ENCODE results near the gene POU2AF1. TPM values are rescaled to one million over a fixed set of nuclear protein-coding genes. Genes with fewer than 3 reads are reported as not detected.

The POU2AF1 gene
- total RNA-seq, 2 experiments from 2014 or later: 0.52 to 0.78 TPM

DNA sequence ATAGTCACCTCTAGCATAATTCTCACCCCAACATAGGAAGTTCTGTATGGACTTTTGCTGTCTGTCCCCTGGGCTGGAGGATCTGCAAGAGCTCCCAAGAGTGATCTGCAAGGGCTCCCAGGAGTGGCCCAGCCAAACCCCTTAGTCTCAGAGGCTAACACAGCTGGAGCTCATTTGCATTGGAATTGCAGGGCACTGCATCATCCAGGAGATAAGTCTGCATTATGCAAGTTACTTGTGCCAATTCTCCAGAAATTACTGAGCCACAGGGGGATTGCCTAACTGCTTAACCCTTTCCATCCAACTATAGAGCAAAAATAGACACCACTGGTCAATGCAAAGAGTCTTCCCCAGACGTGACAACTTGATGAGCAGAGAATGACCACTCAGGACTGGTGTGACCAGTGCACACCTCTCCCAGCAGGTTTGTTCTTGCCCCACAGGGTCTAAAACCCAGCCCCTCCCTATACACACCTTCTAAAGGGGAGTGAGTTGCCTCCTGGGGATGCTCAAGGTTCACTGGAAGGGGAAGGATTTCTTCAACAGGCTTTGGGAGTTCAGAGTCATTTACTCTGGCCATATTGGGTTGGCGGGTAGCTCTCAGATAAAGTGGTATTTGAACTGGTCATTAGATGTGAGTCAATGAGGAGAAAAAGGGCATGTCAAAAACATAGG, 42.4 kb downstream of the POU2AF1 start:
- Mint-ChIP-seq H3K4me1 (ENCODE audit: low read depth) (no peaks in the 10 kb centered on the region), H3K27me3 (no peaks in the 10 kb centered on the region), H3K36me3 (ENCODE audit: low read depth) (no peaks in the 10 kb centered on the region), H3K27ac (no peak overlapping the region), H3K4me3 (no peak overlapping the region), H3K9me3 (peaks cover 8% of the 10 kb centered on the region)
- Histone ChIP-seq H3K27me3 (ENCODE audit: control insufficient read depth in 1 of 2, insufficient read depth in 2 of 2, low read length in 2 of 2) (no peaks in the 10 kb centered on the region), H3K4me1 (ENCODE audit: insufficient read depth, low read length) (no peaks in the 10 kb centered on the region), H3K4me3 (ENCODE audit: low read length) (no peak overlapping the region), H3K27ac (ENCODE audit: low read depth in 1 of 2, low read length in 2 of 2) (no peak overlapping the region), H3K9me3 (ENCODE audit: control insufficient read depth in 1 of 2, insufficient read depth in 1 of 2, low read length in 2 of 2) (no peaks in the 10 kb centered on the region), H3K36me3 (ENCODE audit: insufficient read depth, low read length) (no peaks in the 10 kb centered on the region)
- CTCF ChIA-PET: no interaction called here
- POLR2A ChIA-PET: no interaction called here
- no peak for DNase-seq
- TF ChIP-seq, protein P1, sequence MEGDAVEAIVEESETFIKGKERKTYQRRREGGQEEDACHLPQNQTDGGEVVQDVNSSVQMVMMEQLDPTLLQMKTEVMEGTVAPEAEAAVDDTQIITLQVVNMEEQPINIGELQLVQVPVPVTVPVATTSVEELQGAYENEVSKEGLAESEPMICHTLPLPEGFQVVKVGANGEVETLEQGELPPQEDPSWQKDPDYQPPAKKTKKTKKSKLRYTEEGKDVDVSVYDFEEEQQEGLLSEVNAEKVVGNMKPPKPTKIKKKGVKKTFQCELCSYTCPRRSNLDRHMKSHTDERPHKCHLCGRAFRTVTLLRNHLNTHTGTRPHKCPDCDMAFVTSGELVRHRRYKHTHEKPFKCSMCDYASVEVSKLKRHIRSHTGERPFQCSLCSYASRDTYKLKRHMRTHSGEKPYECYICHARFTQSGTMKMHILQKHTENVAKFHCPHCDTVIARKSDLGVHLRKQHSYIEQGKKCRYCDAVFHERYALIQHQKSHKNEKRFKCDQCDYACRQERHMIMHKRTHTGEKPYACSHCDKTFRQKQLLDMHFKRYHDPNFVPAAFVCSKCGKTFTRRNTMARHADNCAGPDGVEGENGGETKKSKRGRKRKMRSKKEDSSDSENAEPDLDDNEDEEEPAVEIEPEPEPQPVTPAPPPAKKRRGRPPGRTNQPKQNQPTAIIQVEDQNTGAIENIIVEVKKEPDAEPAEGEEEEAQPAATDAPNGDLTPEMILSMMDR (IDR thresholded peaks at IDR 0.05): no peak
- intact Hi-C loops (cut with DNase I, micrococcal nuclease): no loop called here
- ATAC-seq (ENCODE audit: poor library complexity): no peak

DNA sequence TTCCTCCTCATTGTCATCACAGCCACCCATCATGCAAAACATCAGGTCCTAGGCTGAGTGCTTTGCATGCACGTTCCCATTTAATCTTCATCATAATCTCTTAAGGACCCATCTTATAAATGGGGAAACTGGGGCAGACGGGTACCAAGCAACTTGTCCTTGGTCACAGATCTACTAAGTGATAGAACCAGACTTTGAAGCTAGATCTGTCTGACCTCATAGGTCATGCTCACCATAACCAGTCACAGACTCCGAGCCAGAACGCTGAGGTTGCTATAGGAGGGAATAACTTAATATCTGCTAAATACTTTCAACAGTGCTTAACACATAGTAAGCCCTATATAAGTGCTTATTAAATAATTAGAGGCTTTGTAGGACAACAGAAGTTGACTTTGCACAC, 43.0 kb downstream of the POU2AF1 start:
- H3K36me3 ChIP-seq (ENCODE audit: insufficient read depth, low read length): no peaks in the 10 kb centered on the region
- ATAC-seq (ENCODE audit: poor library complexity): no peak
- no peaks in the 10 kb centered on the region for H3K4me1 Mint-ChIP-seq (ENCODE audit: low read depth)
- DNase-seq: no peak
- intact Hi-C loops (cut with DNase I, micrococcal nuclease): no loop called here
- H3K27me3 ChIP-seq (ENCODE audit: control insufficient read depth in 1 of 2, insufficient read depth in 2 of 2, low read length in 2 of 2): no peaks in the 10 kb centered on the region
- POLR2A ChIA-PET: no interaction called here
- CTCF ChIA-PET: no interaction called here
- no peaks in the 10 kb centered on the region for H3K36me3 Mint-ChIP-seq (ENCODE audit: low read depth)
- no peaks in the 10 kb centered on the region for H3K9me3 ChIP-seq (ENCODE audit: control insufficient read depth in 1 of 2, insufficient read depth in 1 of 2, low read length in 2 of 2)
- H3K27me3 Mint-ChIP-seq: no peaks in the 10 kb centered on the region
- H3K27ac Mint-ChIP-seq: no peak overlapping the region
- H3K4me1 ChIP-seq (ENCODE audit: insufficient read depth, low read length): no peaks in the 10 kb centered on the region
- TF ChIP-seq, protein P1 (IDR thresholded peaks at IDR 0.05): no peak
- H3K4me3 Mint-ChIP-seq: no peak overlapping the region
- H3K27ac ChIP-seq (ENCODE audit: low read depth in 1 of 2, low read length in 2 of 2): no peak overlapping the region
- no peak overlapping the region for H3K4me3 ChIP-seq (ENCODE audit: low read length)
- peaks cover 8% of the 10 kb centered on the region for H3K9me3 Mint-ChIP-seq

DNA sequence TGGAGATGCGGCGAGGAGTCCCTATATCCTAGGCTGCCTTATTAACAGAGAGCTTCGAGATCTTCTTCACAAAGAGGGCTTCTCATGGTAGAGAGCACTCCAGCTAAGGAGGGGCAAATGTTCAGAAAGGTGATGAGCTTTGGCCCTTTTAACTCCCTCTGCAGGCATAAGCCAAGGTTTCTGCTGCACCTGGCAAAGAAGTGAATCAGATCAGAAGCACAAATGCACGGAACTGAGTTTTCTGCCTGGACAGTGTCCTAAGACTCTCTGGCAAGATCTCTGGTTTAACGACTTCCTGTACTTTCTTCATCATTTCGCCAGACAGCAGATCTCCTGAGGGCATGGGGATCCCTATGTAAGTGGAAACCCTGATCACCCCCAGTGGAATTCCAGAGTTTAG, 43.5 kb downstream of the POU2AF1 start:
- DNase-seq: no peak
- Histone ChIP-seq H3K4me3 (ENCODE audit: low read length) (no peak overlapping the region), H3K27me3 (ENCODE audit: control insufficient read depth in 1 of 2, insufficient read depth in 2 of 2, low read length in 2 of 2) (no peaks in the 10 kb centered on the region), H3K4me1 (ENCODE audit: insufficient read depth, low read length) (no peaks in the 10 kb centered on the region), H3K27ac (ENCODE audit: low read depth in 1 of 2, low read length in 2 of 2) (no peak overlapping the region), H3K36me3 (ENCODE audit: insufficient read depth, low read length) (no peaks in the 10 kb centered on the region), H3K9me3 (ENCODE audit: control insufficient read depth in 1 of 2, insufficient read depth in 1 of 2, low read length in 2 of 2) (no peaks in the 10 kb centered on the region)
- intact Hi-C loops (cut with DNase I, micrococcal nuclease): no loop called here
- no peak overlapping the region for H3K27ac Mint-ChIP-seq
- no peak overlapping the region for H3K4me3 Mint-ChIP-seq
- POLR2A ChIA-PET: no interaction called here
- CTCF ChIA-PET: no interaction called here
- ATAC-seq (ENCODE audit: poor library complexity): no peak
- TF ChIP-seq, protein P1 (IDR thresholded peaks at IDR 0.05): no peak
- no peaks in the 10 kb centered on the region for H3K36me3 Mint-ChIP-seq (ENCODE audit: low read depth)
- H3K4me1 Mint-ChIP-seq (ENCODE audit: low read depth): no peaks in the 10 kb centered on the region
- H3K27me3 Mint-ChIP-seq: no peaks in the 10 kb centered on the region
- peaks cover 8% of the 10 kb centered on the region for H3K9me3 Mint-ChIP-seq
